ENCODE measurements around the gene IKZF3.
"Not testable (repeated sequence)": the region's sequence is repeated elsewhere in the genome, so short reads cannot be mapped to it uniquely, and the experiment has no call there.

IKZF3 gene

DNA sequence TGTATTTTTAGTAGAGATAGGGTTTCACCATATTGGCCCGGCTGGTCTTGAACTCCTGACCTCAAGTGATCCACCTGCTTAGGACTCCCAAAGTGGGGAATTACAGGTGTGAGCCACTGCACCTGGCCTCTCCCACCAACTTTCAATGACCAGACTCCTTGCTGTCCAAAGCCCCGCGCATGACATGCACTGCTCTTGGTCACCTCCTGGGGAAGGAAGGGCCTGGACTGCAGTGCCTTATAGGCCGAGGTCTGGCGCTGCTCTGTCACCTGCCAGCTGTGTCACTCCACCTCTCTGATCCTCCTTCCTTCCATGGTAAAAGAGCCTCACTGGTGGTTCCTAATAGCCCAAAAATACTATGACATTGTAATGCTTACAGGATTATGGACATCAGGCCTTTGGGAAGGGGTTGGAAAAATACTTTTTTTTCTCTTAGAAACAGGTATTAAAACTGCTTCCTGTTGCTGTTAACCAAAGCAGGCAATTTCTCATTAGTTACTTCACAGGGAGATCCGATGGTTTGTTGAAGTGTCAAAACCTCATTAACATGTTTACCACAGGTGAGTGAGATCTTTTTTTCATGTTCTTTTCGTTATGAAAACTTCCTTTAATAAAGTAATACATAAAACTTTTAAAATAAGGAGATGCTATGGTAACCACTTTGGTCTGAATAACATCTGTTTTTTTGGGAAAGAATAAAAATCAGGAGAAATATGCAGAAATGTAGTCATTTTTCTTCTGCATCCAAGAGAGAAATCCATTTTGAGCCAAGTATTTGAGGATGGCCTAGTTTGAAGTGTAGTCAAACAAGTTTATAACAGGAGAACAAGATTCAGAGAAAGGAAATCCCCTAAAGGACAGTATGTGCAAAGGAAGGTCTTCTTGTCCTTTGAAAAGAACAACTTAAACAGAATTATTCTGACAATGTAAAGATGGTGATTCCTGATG lies 90.9 kb downstream of the IKZF3 start:
- CTCF ChIA-PET, result no interaction called here
- no peak overlapping the region for H3K4me3 ChIP-seq (ENCODE audit: control insufficient read depth in 1 of 7, extremely low read depth in 1 of 7, insufficient read depth in 4 of 7, low read depth in 2 of 7, low read length in 6 of 7)
- DNase-seq, result no peak
- 88% methylated on average over 4 of the region's 7 CpGs for WGBS (ENCODE audit: insufficient coverage)
- POLR2A ChIA-PET, result no interaction called here
- no peaks in the 10 kb centered on the region for H3K4me1 ChIP-seq (ENCODE audit: control extremely low read depth in 1 of 4, control insufficient read depth in 4 of 4, insufficient read depth in 4 of 4, low read length in 3 of 4)
- H3K27me3 ChIP-seq (replicated peaks in 2 of 5; ENCODE audit: control insufficient read depth in 4 of 5, insufficient read depth in 5 of 5, low read length in 4 of 5), result peaks cover 0 to 34% (median 20%) of the 10 kb centered on the region in 5 experiments
- H3K27ac ChIP-seq (ENCODE audit: insufficient read depth in 1 of 2, low read depth in 1 of 2, low read length in 2 of 2, poor library complexity in 1 of 2, severe bottlenecking in 2 of 2), result no peak overlapping the region
- H3K9me3 ChIP-seq (ENCODE audit: control extremely low read depth in 1 of 5, control insufficient read depth in 4 of 5, insufficient read depth in 2 of 5, low read depth in 1 of 5, low read length in 4 of 5), result no peaks in the 10 kb centered on the region
- no peaks in the 10 kb centered on the region for H3K36me3 ChIP-seq (ENCODE audit: control insufficient read depth in 4 of 4, insufficient read depth in 4 of 4, low read length in 3 of 4)

- no peak overlapping the region for H3K27ac ChIP-seq (ENCODE audit: insufficient read depth in 1 of 2, low read depth in 1 of 2, low read length in 2 of 2, poor library complexity in 1 of 2, severe bottlenecking in 2 of 2)
- POLR2A ChIA-PET, result no interaction called here
- no peaks in the 10 kb centered on the region for H3K36me3 ChIP-seq (ENCODE audit: control insufficient read depth in 4 of 4, insufficient read depth in 4 of 4, low read length in 3 of 4)
- H3K27me3 ChIP-seq (replicated peaks in 2 of 5; ENCODE audit: control insufficient read depth in 4 of 5, insufficient read depth in 5 of 5, low read length in 4 of 5), result peaks cover 0 to 26% (median 15%) of the 10 kb centered on the region in 5 experiments
- DNase-seq, result no peak
- H3K4me1 ChIP-seq (ENCODE audit: control extremely low read depth in 1 of 4, control insufficient read depth in 4 of 4, insufficient read depth in 4 of 4, low read length in 3 of 4), result no peaks in the 10 kb centered on the region
- H3K9me3 ChIP-seq (ENCODE audit: control extremely low read depth in 1 of 5, control insufficient read depth in 4 of 5, insufficient read depth in 2 of 5, low read depth in 1 of 5, low read length in 4 of 5), result no peaks in the 10 kb centered on the region
- CTCF ChIA-PET, result no interaction called here
- H3K4me3 ChIP-seq (ENCODE audit: control insufficient read depth in 1 of 7, extremely low read depth in 1 of 7, insufficient read depth in 4 of 7, low read depth in 2 of 7, low read length in 6 of 7), result no peak overlapping the region
Measured at GRCh38 chr17:39772415-39772814, 91.7 kb downstream of the IKZF3 start.

DNA sequence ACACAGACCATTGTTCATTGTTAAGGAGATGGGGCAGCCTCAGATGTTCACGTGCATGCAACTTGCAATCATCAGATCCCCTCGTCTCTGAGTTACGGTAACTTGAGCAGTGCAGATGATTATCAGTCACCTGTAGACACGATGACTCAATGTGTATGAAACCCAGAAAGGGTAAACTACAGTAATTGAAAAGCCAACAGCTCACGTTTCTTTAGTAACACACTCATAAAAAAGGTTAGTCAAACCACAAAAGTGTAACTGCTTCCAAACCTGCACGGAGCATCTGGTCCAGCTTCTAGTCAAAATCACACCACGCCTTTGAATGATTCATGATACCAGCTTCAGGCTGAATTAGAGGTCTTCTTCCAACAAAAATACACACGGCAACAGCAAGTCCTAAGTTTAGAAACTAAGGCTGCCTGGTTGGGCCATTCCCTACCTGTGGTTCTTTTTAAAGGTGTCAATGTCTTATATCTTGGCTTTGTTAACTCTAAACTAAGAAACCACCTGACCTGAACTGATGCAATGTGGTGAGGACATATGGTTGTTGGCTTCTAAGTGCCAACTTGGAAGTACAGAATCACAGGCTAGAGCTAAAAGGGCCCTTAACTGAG lies 94.0 kb downstream of the IKZF3 start:
- H3K27me3 ChIP-seq (replicated peaks in 2 of 5; ENCODE audit: control insufficient read depth in 4 of 5, insufficient read depth in 5 of 5, low read length in 4 of 5), result peaks cover 0 to 24% (median 12%) of the 10 kb centered on the region in 5 experiments
- no peaks in the 10 kb centered on the region for H3K36me3 ChIP-seq (ENCODE audit: control insufficient read depth in 4 of 4, insufficient read depth in 4 of 4, low read length in 3 of 4)
- H3K27ac ChIP-seq (ENCODE audit: insufficient read depth in 1 of 2, low read depth in 1 of 2, low read length in 2 of 2, poor library complexity in 1 of 2, severe bottlenecking in 2 of 2), result no peak overlapping the region
- 99% methylated on average over 5 of the region's 8 CpGs for WGBS (ENCODE audit: insufficient coverage)
- no peaks in the 10 kb centered on the region for H3K4me1 ChIP-seq (ENCODE audit: control extremely low read depth in 1 of 4, control insufficient read depth in 4 of 4, insufficient read depth in 4 of 4, low read length in 3 of 4)
- DNase-seq, result no peak
- no peaks in the 10 kb centered on the region for H3K9me3 ChIP-seq (ENCODE audit: control extremely low read depth in 1 of 5, control insufficient read depth in 4 of 5, insufficient read depth in 2 of 5, low read depth in 1 of 5, low read length in 4 of 5)
- ChIA-PET CTCF (interaction anchor here (1.0 kb wide), 1 partner anchor 11 kb away, joined by 4 read pairs; no protein-coding TSS in a partner anchor), POLR2A (no interaction called here)
- H3K4me3 ChIP-seq (ENCODE audit: control insufficient read depth in 1 of 7, extremely low read depth in 1 of 7, insufficient read depth in 4 of 7, low read depth in 2 of 7, low read length in 6 of 7), result no peak overlapping the region

DNA sequence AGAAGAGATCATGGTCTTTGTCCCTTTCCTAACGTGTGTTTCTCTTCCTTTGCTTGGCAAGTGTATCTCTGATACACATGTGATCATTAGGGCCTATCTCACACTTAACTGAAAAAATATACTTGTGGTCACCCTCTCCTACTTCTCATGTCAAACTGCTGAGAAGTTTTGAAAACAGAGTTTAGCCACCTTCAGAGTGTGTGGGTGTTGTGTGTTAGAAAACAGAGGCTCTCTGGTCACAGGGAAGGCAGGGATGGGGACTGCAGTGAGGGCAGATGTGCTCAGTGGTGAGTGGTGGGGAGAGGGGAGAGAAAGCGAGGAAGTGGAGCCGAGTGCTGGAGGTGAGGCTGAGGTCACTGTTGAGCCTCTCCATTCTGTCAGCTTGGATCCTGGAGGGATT lies 97.0 kb downstream of the IKZF3 start:
- POLR2A ChIA-PET, result no interaction called here
- no peak overlapping the region for H3K27ac ChIP-seq (ENCODE audit: insufficient read depth in 1 of 2, low read depth in 1 of 2, low read length in 2 of 2, poor library complexity in 1 of 2, severe bottlenecking in 2 of 2)
- no peaks in the 10 kb centered on the region for H3K9me3 ChIP-seq (ENCODE audit: control extremely low read depth in 1 of 5, control insufficient read depth in 4 of 5, insufficient read depth in 2 of 5, low read depth in 1 of 5, low read length in 4 of 5)
- H3K4me1 ChIP-seq (ENCODE audit: control extremely low read depth in 1 of 4, control insufficient read depth in 4 of 4, insufficient read depth in 4 of 4, low read length in 3 of 4), result no peaks in the 10 kb centered on the region
- no peak for DNase-seq
- peaks cover 0 to 12% (median 8%) of the 10 kb centered on the region in 5 experiments for H3K27me3 ChIP-seq (replicated peaks in 2 of 5; ENCODE audit: control insufficient read depth in 4 of 5, insufficient read depth in 5 of 5, low read length in 4 of 5)
- no peak overlapping the region for H3K4me3 ChIP-seq (ENCODE audit: control insufficient read depth in 1 of 7, extremely low read depth in 1 of 7, insufficient read depth in 4 of 7, low read depth in 2 of 7, low read length in 6 of 7)
- H3K36me3 ChIP-seq (ENCODE audit: control insufficient read depth in 4 of 4, insufficient read depth in 4 of 4, low read length in 3 of 4), result no peaks in the 10 kb centered on the region
- CTCF ChIA-PET, result interaction anchor here (1.1 kb wide), 1 partner anchor 12 kb away, joined by 3 read pairs; no protein-coding TSS in a partner anchor
- WGBS (ENCODE audit: insufficient coverage), result 83% methylated on average over 1 of the region's 3 CpGs

DNA sequence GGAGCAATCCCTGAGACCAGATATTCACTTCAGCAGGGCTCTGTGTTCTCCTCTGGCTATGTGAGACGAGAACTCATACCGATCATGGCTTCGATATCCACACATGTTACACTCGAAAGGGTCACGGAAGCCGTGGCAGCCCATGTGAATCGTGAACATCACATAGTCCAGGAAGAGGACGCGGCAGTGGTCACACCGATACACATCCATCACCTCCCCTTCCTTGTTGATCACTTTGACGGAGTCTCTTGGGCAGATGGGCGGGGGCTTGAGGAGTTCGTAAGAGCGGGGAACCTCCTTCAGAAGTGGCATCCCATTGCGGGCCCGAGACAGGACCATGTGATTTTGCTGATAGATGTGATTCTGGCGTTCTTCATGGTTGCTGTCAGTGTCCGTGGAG lies 98.3 kb downstream of the IKZF3 start:
- no peak for DNase-seq
- WGBS (ENCODE audit: insufficient coverage), result over 99% methylated on average over 18 of the region's 18 CpGs
- peaks cover 0 to 12% (median 10%) of the 10 kb centered on the region in 5 experiments for H3K27me3 ChIP-seq (replicated peaks in 2 of 5; ENCODE audit: control insufficient read depth in 4 of 5, insufficient read depth in 5 of 5, low read length in 4 of 5)
- no peaks in the 10 kb centered on the region for H3K36me3 ChIP-seq (ENCODE audit: control insufficient read depth in 4 of 4, insufficient read depth in 4 of 4, low read length in 3 of 4)
- H3K4me3 ChIP-seq (ENCODE audit: control insufficient read depth in 1 of 7, extremely low read depth in 1 of 7, insufficient read depth in 4 of 7, low read depth in 2 of 7, low read length in 6 of 7), result no peak overlapping the region
- H3K9me3 ChIP-seq (ENCODE audit: control extremely low read depth in 1 of 5, control insufficient read depth in 4 of 5, insufficient read depth in 2 of 5, low read depth in 1 of 5, low read length in 4 of 5), result no peaks in the 10 kb centered on the region
- H3K27ac ChIP-seq (ENCODE audit: insufficient read depth in 1 of 2, low read depth in 1 of 2, low read length in 2 of 2, poor library complexity in 1 of 2, severe bottlenecking in 2 of 2), result no peak overlapping the region
- ChIA-PET CTCF (no interaction called here), POLR2A (no interaction called here)
- no peaks in the 10 kb centered on the region for H3K4me1 ChIP-seq (ENCODE audit: control extremely low read depth in 1 of 4, control insufficient read depth in 4 of 4, insufficient read depth in 4 of 4, low read length in 3 of 4)

- POLR2A ChIA-PET, result no interaction called here
- 100% methylated on average over 1 of the region's 3 CpGs for WGBS (ENCODE audit: insufficient coverage)
- DNase-seq, result no peak
- CTCF ChIA-PET, result interaction anchor here (1.2 kb wide), 1 partner anchor 16 kb away, joined by 3 read pairs; no protein-coding TSS in a partner anchor
- Histone ChIP-seq H3K27ac (ENCODE audit: insufficient read depth in 1 of 2, low read depth in 1 of 2, low read length in 2 of 2, poor library complexity in 1 of 2, severe bottlenecking in 2 of 2) (no peak overlapping the region), H3K27me3 (replicated peaks in 2 of 5; ENCODE audit: control insufficient read depth in 4 of 5, insufficient read depth in 5 of 5, low read length in 4 of 5) (peaks cover 0 to 11% (median 9%) of the 10 kb centered on the region in 5 experiments), H3K9me3 (ENCODE audit: control extremely low read depth in 1 of 5, control insufficient read depth in 4 of 5, insufficient read depth in 2 of 5, low read depth in 1 of 5, low read length in 4 of 5) (no peaks in the 10 kb centered on the region), H3K36me3 (ENCODE audit: control insufficient read depth in 4 of 4, insufficient read depth in 4 of 4, low read length in 3 of 4) (no peaks in the 10 kb centered on the region), H3K4me1 (ENCODE audit: control extremely low read depth in 1 of 4, control insufficient read depth in 4 of 4, insufficient read depth in 4 of 4, low read length in 3 of 4) (no peaks in the 10 kb centered on the region), H3K4me3 (ENCODE audit: control insufficient read depth in 1 of 7, extremely low read depth in 1 of 7, insufficient read depth in 4 of 7, low read depth in 2 of 7, low read length in 6 of 7) (no peak overlapping the region)
Measured at GRCh38 chr17:39765175-39765574, 98.9 kb downstream of the IKZF3 start.

DNA sequence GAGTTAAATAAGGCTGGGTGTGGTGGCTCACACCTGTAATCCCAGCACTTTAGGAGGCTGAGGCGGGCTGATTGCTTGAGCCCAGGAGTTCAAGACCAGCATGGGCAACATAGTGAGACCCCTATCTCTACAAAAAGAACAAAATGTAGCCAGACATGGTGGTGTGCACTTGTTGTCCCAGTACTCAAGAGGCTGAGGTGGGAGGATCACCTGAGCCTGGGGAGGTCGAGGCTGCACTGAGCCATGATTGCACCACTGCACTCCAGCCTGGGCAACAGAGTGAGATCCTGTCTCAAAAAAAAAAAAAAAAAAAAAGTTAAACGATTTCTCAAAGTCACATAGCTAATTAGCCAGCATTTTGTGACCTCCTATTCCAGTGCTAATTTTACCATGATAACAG lies 99.9 kb downstream of the IKZF3 start:
- H3K36me3 ChIP-seq (ENCODE audit: control insufficient read depth in 4 of 4, insufficient read depth in 4 of 4, low read length in 3 of 4); CTCF ChIA-PET; H3K4me3 ChIP-seq (ENCODE audit: control insufficient read depth in 1 of 7, extremely low read depth in 1 of 7, insufficient read depth in 4 of 7, low read depth in 2 of 7, low read length in 6 of 7); H3K27ac ChIP-seq (ENCODE audit: insufficient read depth in 1 of 2, low read depth in 1 of 2, low read length in 2 of 2, poor library complexity in 1 of 2, severe bottlenecking in 2 of 2); POLR2A ChIA-PET; DNase-seq; H3K9me3 ChIP-seq (ENCODE audit: control extremely low read depth in 1 of 5, control insufficient read depth in 4 of 5, insufficient read depth in 2 of 5, low read depth in 1 of 5, low read length in 4 of 5); H3K4me1 ChIP-seq (ENCODE audit: control extremely low read depth in 1 of 4, control insufficient read depth in 4 of 4, insufficient read depth in 4 of 4, low read length in 3 of 4): not testable (repeated sequence)
- H3K27me3 ChIP-seq (replicated peaks in 2 of 5; ENCODE audit: control insufficient read depth in 4 of 5, insufficient read depth in 5 of 5, low read length in 4 of 5), result peaks cover 0 to 13% (median 8%) of the 10 kb centered on the region in 5 experiments
- no CpG with 5 or more reads among the region's 3 CpGs for WGBS (ENCODE audit: insufficient coverage)

Measured in common myeloid progenitor, CD34-positive (primary cell).